Activated CD8-positive, alpha-beta memory T cell treated with anti-CD3 and anti-CD28 coated beads, Interleukin-2, amount 50 U/mL, for 48 hours (primary cell): ENCODE measurements around the gene CCDC112.
"Not testable (repeated sequence)": the region's sequence is repeated elsewhere in the genome, so short reads cannot be mapped to it uniquely, and the experiment has no call there.

Experiments
- DNase-seq: peaks from one replicate; pipeline ENCODE4 v3.0.0-alpha.2; 2020

CCDC112 gene

GRCh38 chr5:115260248-115260647 is 36.2 kb downstream of the CCDC112 start:
- DNase-seq = no peak

- DNase-seq = no peak
Observed at GRCh38 chr5:115257981-115258380, 38.5 kb downstream of the CCDC112 start.

- DNase-seq = not testable (repeated sequence)
Observed at GRCh38 chr5:115249379-115249778, 47.1 kb downstream of the CCDC112 start.

GRCh38 chr5:115246361-115246991 is 50.0 kb downstream of the CCDC112 start:
- DNase-seq = no peak

- DNase-seq = no peak
Observed at GRCh38 chr5:115243412-115243811, 53.0 kb downstream of the CCDC112 start.

GRCh38 chr5:115241881-115242642 is 54.4 kb downstream of the CCDC112 start:
- no peak for DNase-seq

GRCh38 chr5:115237066-115237465 is 59.4 kb downstream of the CCDC112 start:
- no peak for DNase-seq

GRCh38 chr5:115236599-115236998 is 59.9 kb downstream of the CCDC112 start:
- DNase-seq = no peak

- no peak for DNase-seq
Observed at GRCh38 chr5:115231598-115231997, 64.9 kb downstream of the CCDC112 start.

- DNase-seq = no peak
Observed at GRCh38 chr5:115229606-115230005, 66.8 kb downstream of the CCDC112 start.

- DNase-seq = no peak
Observed at GRCh38 chr5:115227281-115227680, 69.2 kb downstream of the CCDC112 start.
